ENCODE results near the gene TULP4.

The TULP4 gene

DNA sequence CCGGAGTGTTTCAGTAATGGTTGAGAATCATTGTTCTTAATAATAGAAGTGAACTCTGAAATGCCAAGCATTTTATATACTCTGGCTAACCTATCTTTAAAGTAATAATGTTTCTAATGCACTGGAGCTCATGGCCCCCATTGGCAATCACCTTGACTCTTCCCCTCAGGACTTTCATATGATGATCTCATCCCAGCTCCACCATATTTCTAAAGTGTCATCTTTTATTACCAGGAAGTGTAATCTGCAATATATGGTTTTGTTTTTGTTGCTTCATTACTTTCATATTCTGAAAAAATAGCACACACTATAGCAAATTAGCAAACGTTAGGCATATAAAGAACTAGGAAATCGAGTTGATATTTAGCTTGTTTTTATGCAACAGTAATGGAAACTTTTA, 60.3 kb downstream of the TULP4 start:
- TF ChIP-seq ZFP3 (CRISPR knock-in tag; IDR thresholded peaks at IDR 0.05) (no peak), SNAI2 (CRISPR knock-in tag; IDR thresholded peaks at IDR 0.05) (no peak), CSDC2 (CRISPR knock-in tag; IDR thresholded peaks at IDR 0.05) (no peak), ZFP30 (CRISPR knock-in tag; IDR thresholded peaks at IDR 0.05) (no peak), OSR1 (CRISPR knock-in tag; IDR thresholded peaks at IDR 0.05) (no peak), GLIS3 (CRISPR knock-in tag; IDR thresholded peaks at IDR 0.05) (no peak), PPARA (CRISPR knock-in tag; IDR thresholded peaks at IDR 0.05; ENCODE audit: borderline replicate concordance) (no peak), BACH2 (CRISPR knock-in tag; IDR thresholded peaks at IDR 0.05; ENCODE audit: borderline replicate concordance) (no peak), ZC3H10 (CRISPR knock-in tag; IDR thresholded peaks at IDR 0.05) (no peak)
- TF ChIP-seq, protein P1, sequence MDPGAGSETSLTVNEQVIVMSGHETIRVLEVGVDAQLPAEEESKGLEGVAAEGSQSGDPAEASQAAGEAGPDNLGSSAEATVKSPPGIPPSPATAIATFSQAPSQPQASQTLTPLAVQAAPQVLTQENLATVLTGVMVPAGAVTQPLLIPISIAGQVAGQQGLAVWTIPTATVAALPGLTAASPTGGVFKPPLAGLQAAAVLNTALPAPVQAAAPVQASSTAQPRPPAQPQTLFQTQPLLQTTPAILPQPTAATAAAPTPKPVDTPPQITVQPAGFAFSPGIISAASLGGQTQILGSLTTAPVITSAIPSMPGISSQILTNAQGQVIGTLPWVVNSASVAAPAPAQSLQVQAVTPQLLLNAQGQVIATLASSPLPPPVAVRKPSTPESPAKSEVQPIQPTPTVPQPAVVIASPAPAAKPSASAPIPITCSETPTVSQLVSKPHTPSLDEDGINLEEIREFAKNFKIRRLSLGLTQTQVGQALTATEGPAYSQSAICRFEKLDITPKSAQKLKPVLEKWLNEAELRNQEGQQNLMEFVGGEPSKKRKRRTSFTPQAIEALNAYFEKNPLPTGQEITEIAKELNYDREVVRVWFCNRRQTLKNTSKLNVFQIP (CRISPR knock-in tag; IDR thresholded peaks at IDR 0.05; ENCODE audit: borderline replicate concordance, low read depth) = no peak
- ATAC-seq = no peak

- TF ChIP-seq TCF4 (CRISPR knock-in tag; IDR thresholded peaks at IDR 0.05; ENCODE audit: borderline replicate concordance) (no peak), ARNTL (CRISPR knock-in tag; IDR thresholded peaks at IDR 0.05; ENCODE audit: borderline replicate concordance, low read depth) (no peak), PPARA (CRISPR knock-in tag; IDR thresholded peaks at IDR 0.05; ENCODE audit: borderline replicate concordance) (no peak), ISL1 (CRISPR knock-in tag; IDR thresholded peaks at IDR 0.05) (no peak), TSHZ2 (CRISPR knock-in tag; IDR thresholded peaks at IDR 0.05) (no peak), ZNF70 (CRISPR knock-in tag; IDR thresholded peaks at IDR 0.05) (no peak)
- TF ChIP-seq, protein P1 (CRISPR knock-in tag; IDR thresholded peaks at IDR 0.05; ENCODE audit: borderline replicate concordance, low read depth) = no peak
- TF ChIP-seq, protein P2, sequence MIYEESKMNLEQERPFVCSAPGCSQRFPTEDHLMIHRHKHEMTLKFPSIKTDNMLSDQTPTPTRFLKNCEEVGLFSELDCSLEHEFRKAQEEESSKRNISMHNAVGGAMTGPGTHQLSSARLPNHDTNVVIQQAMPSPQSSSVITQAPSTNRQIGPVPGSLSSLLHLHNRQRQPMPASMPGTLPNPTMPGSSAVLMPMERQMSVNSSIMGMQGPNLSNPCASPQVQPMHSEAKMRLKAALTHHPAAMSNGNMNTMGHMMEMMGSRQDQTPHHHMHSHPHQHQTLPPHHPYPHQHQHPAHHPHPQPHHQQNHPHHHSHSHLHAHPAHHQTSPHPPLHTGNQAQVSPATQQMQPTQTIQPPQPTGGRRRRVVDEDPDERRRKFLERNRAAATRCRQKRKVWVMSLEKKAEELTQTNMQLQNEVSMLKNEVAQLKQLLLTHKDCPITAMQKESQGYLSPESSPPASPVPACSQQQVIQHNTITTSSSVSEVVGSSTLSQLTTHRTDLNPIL (CRISPR knock-in tag; IDR thresholded peaks at IDR 0.05; ENCODE audit: low read depth) = no peak
- ATAC-seq = no peak
Measured at GRCh38 chr6:158373214-158373613, 60.9 kb downstream of the TULP4 start.

- ATAC-seq = no peak
- TF ChIP-seq, protein P1 (CRISPR knock-in tag; IDR thresholded peaks at IDR 0.05; ENCODE audit: borderline replicate concordance, low read depth) = no peak
- TF ChIP-seq OSR1 (CRISPR knock-in tag; IDR thresholded peaks at IDR 0.05) (no peak), ARNTL (CRISPR knock-in tag; IDR thresholded peaks at IDR 0.05; ENCODE audit: borderline replicate concordance, low read depth) (no peak), GLIS3 (CRISPR knock-in tag; IDR thresholded peaks at IDR 0.05) (no peak), ZFP30 (CRISPR knock-in tag; IDR thresholded peaks at IDR 0.05) (no peak), RARB (CRISPR knock-in tag; IDR thresholded peaks at IDR 0.05) (no peak)
- TF ChIP-seq, protein P2 (CRISPR knock-in tag; IDR thresholded peaks at IDR 0.05; ENCODE audit: low read depth) = no peak
Measured at GRCh38 chr6:158374020-158374419, 61.8 kb downstream of the TULP4 start.

Data from SK-N-SH treated with all-trans-retinoic acid at 6 μM for 48 hours (cell line).